Stimulated activated naive CD4-positive, alpha-beta T cell (primary cell): Measurements from ENCODE around the gene AP2M1.
A peak's percentile ranks its signal among the peaks of the same experiment; 100 is the strongest.
"Not testable (repeated sequence)": the region's sequence is repeated elsewhere in the genome, so short reads cannot be mapped to it uniquely, and the experiment has no call there.

Source experiments
- DNase-seq, 6 experiments: peaks; one replicate each; lab custom pipeline; 2025; lab: John Stamatoyannopoulos, UW

AP2M1 gene

GRCh38 chr3:184174646-184175492 lies at the start of gene AP2M1:
AP2M1 (plus strand) TSS chr3:184174855; CDS start chr3:184176994, 2,139 bp downstream.
- DNase-seq = peak; percentile 95 to 98 (median 96)

DNA sequence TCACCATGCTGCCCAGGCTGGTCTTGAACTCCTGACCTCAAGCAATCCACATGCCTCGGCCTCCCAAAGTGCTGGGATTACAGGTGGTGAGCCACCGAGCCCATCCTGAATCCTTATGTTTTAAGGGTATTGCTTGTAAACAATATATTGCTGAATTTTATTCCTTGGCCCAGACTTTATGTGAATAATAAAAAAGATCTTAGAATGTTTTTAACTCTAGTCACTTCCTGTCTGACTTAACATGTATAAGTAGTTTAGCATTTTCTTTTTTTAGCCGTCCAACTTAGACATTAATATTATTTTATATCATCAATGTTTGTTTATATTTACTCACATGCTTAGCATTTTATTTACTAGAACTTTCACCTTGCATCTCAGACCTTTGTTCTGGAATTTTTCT lies 48.6 kb upstream of the AP2M1 start:
- DNase-seq = no peak

DNA sequence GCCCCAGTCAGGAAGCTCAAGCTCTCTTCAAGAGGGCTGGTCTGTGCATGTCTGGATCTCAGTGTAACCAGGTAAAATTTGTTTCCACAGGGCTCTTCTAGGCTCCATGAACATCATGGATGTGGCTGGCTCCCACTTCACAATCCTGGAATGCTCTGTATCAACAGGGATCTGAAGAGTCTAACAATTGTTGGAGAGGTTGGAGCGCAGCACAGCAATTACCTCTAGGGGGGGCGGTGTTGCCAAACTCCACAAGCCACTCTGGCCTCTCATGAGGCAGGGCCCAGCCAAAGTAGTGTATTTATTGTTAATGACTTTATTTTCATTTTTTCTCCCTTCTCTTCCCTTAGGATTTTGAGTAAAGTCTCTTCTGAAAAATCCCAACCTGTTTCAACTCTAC lies 45.6 kb upstream of the AP2M1 start:
- no peak for DNase-seq

DNA sequence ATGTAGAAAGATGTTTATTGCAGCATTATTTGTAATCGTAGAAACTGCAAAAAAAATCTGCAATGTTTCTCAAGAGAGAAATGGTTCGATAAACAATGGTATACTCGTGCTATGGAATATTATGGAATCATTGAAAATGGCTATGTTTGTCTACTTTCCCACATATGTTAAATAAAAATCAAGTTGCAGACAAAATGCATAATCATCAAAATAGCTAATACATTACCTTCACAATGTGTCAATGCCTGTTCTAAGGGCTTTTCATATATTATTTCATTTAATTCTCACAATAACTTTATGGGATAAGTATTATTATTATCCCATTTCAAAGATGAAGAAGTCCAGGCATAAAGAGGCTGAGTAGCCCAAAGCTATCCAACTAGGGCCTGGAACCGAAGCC lies 41.7 kb upstream of the AP2M1 start:
- DNase-seq = no peak

- DNase-seq = peak in 3 of 6 experiments; percentile 26 to 67 (median 30)
These were observed 40.6 kb upstream of the AP2M1 start for GRCh38 chr3:184133840-184134745.

DNA sequence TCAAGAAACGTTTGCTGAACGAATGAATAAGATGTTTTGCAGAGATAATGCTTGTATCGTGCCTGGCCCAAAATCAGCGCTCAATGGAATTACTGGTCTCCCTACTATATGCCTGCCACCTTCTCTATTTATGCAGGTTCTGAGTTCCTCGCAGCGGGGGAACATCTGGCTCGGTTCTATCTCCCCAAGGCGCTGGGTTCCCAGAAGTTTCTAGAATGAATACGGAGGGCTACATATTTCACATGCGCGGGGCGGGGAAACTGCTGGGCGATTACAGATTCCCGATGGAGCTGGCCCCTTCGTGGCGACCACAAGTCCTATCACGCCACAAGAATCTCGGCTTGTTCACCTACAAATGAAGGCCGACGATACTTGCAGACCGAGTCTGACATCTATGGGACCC lies 39.9 kb upstream of the AP2M1 start:
- DNase-seq = peak in 1 of 6 experiments; percentile 37

- DNase-seq = peak; percentile 76 to 88 (median 82)
These were observed 39.3 kb upstream of the AP2M1 start, which contains the start of gene EIF2B5 for GRCh38 chr3:184135149-184135910. EIF2B5 (plus strand) TSS chr3:184135358; CDS start chr3:184135386, 28 bp downstream.

- DNase-seq = no peak
These were observed 38.8 kb upstream of the AP2M1 start for GRCh38 chr3:184135911-184136260.

GRCh38 chr3:184140436-184140835 lies 34.2 kb upstream of the AP2M1 start:
- no peak for DNase-seq

GRCh38 chr3:184142199-184142598 lies 32.5 kb upstream of the AP2M1 start:
- no peak for DNase-seq

DNA sequence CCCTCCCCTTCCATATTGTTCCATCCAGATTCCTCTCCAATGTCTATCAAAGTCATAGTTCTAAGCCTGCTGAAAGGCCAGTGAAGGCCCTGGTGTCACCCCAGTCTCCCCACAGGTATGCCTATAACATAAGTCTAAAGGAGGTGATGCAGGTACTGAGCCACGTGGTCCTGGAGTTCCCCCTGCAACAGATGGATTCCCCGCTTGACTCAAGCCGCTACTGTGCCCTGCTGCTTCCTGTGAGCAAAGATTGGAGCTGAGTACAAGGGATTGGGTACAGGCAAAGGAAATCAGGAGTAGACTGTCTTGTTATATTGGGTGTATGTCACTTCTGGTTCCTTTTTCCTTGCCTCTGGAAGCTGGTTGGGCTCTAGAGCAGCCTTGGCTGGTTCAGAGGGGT lies 31.3 kb upstream of the AP2M1 start:
- DNase-seq = no peak

DNA sequence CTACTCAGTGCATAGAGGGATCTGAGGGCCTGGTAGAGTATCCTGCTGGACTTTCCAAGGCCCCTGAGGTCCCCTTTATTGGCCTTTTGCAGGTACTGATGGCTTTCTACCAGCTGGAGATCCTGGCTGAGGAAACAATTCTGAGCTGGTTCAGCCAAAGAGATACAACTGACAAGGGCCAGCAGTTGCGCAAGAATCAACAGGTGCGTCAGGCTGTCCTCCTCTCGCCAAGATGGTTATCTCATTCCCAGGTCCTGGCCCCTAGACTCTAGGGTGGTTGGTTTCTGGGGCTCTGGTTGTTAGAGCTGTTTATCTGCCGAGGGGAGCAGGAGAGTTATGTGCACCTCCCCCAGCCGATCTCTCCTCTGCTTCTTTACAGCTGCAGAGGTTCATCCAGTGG lies 30.1 kb upstream of the AP2M1 start:
- no peak for DNase-seq

GRCh38 chr3:184145111-184145524 lies 29.5 kb upstream of the AP2M1 start:
- peak in 4 of 6 experiments; percentile 10 to 44 (median 24) for DNase-seq

DNA sequence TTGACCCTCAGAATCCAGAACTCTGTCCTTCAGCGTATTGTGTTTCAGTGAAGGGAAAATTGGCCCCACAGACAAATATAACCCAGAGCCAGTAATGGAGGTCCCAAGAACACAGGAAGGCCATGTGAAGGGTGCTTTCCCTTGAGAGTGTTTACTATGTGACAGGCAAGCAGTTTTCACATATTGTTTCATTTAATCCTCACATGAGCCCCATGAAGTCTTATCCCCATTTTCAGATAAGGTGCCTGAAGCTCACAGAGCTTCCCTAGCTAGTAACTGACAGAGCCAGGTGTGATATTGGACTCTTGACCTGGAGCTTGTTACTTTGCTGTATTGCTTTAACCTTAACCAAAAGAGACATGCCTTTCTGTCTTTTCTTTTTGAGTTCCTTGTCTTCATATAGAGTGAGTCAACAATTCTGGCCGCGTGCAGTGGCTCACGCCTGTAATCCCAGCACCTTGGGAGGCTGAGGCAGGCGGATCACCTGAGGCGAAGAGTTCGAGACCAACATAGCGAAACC lies 28.8 kb upstream of the AP2M1 start:
- no peak for DNase-seq

GRCh38 chr3:184148076-184148475 lies 26.6 kb upstream of the AP2M1 start:
- no peak for DNase-seq

DNA sequence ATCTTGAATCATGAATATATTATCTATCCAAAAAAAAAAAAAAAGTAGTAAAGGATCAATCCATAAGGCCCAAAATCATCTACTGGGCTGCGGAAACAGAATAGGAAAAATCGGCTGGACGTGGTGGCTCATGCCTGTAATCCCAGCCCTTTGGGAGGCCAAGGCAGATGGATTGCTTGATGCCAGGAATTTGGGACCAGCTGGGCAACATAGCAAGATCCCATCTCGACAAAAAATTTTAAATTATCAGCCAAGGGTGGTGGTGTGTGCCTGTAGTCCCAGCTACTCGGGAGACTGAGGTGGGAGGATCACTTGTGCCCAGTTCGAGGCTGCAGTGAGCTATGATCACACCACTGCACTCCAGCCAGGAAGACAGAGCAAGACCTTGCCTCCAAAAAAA lies 25.5 kb upstream of the AP2M1 start:
- DNase-seq = no peak

GRCh38 chr3:184149770-184150169 lies 24.9 kb upstream of the AP2M1 start:
- DNase-seq = not testable (repeated sequence)

DNA sequence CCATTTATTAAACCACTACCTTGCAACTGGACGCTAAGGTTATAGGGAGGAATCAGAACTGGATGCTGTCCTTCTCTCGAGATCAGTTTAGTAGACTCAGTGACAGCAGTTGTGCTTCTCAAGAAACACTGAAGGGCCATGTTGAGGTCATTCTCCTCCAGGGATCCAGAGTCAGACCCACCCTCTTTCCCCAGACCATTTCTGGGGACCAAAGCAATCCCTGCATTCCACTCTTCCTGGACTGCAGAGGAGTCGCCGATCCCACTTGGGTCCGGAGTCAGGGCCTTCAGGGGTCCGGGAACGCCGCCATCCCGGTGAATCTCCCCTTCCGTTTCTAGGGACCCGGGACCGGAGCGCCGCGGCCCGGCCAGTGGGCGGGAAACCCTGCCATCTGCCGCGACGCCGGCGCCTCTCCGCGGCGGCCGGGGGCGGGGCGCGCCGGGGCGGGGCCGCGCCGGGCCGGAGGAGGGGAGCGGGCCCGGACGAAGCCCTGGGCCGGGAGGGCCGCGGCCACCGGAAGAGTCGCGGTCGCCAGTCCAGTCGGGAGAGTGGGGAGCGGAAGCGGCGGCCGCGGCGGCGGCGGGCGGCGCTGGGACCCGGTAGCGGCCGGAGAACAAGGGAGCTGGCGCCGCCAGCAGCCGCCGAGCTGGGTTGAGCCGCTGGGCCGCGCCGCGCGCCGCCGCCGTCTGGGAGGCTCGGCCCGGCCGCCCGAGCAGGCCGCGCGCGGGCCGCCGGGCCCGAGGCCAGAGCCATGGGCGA lies 19.6 kb upstream of the AP2M1 start, which contains the start of gene DVL3:
TSS of gene DVL3 (plus strand) at position 493 of the 759 bp plus-strand sequence. CDS start at position 752, 259 bp downstream.
- peak in 5 of 6 experiments; percentile 26 to 45 (median 33) for DNase-seq

DNA sequence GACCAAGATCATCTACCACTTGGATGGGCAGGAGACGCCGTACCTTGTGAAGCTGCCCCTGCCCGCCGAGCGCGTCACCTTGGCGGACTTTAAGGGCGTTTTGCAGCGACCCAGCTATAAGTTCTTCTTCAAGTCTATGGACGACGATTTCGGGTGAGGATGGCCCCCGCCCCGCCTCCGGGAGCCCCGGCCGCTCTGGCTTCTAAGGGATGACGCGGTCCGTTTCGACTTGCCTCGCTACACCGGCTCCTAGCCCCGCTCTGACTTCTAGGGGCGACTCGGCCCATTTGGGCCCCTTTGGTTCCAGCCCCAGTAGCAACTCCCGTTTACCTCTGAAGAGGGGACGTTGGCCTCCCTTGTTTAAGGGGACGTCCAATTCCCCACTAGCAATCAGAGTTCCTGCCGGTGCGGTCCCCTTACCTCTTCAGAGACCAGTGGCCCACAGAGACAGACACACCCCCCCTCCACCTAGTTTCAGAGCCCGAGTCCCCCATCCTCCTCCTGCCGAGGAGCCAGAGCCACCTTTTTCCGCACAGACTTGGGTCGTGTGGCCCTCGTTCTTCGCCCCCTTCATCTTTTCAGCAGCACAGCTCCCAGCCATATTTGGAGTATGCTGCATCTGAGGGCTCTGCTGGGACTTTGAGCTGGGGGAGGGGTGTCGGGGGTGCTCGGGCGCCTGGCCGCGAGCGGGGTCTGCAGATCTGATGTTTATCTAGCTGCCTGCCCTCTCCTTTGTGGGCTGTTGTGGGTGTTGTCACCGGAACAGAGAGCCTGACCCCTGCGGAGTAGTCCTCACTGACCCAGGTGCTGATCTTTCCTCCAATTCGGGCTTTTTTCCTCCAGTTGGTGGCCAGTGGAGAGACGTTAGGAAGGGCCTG lies 18.8 kb upstream of the AP2M1 start:
- peak in 5 of 6 experiments; percentile 30 to 48 (median 39) for DNase-seq

DNA sequence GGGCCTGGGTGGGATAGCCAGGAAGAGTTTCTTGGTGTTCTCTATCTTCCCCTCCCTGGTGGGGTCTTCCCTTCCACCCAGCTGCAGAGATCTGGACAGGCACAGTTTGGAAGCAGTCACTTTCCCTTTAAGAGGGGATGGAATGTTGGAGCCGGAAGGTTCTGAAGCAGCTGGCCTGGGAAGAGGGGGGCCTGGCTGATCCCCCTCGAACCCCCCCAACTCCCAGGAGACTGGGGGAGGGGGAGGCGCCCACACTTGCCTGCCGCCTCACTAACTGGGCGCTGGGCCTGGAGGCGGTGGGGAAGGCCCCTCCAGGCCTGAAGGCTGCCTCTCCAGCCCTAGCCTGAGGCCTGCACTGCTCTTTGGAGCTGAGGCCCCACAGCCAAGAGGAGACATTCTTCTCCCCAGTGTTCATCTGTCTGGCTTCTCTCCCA lies 18.1 kb upstream of the AP2M1 start:
- DNase-seq = no peak
